Transverse colon (tissue), 4 donors: ENCODE data around the gene SKOR2. TPM values are rescaled to one million over a fixed set of nuclear protein-coding genes. Genes with fewer than 3 reads are reported as not detected.

Experiments
- small RNA-seq, 4 donors: library from RNA; depleted of rRNA; stranded (forward); fragments of <200 nt; gene quantifications; one replicate each; pipeline ENCODE3, GENCODE V24; 2016
- total RNA-seq, 4 donors: library from RNA; depleted of rRNA; stranded (reverse); fragments of >200 nt; gene quantifications; one replicate each; pipeline ENCODE4 v1.1.0, GENCODE V29; 2016

SKOR2 gene
- total RNA-seq, 4 donors from 2014 or later, result not detected

Small RNAs within 50 kb of the gene (small RNA-seq; reads per million reads assigned to genes)
- gene RNU6-1131P, result 0 reads per million in 4 donors

Other genes with a start within 250 kb of the SKOR2 start
- not detected for gene ELOA2, start 216.0 kb downstream of the SKOR2 start, total RNA-seq
- gene HDHD2, start 101.2 kb downstream of the SKOR2 start, total RNA-seq, result 10 to 100 TPM; 14.2 to 63.3 (median 30.3) TPM
- 10 to 100 TPM in 1 of 4 donors, 1 to 10 TPM in 3; 2.2 to 11.6 (median 5.8) TPM for gene IER3IP1, start 75.3 kb downstream of the SKOR2 start, total RNA-seq